ENCODE measurements around the gene FGF11. TPM values are rescaled to one million over a fixed set of nuclear protein-coding genes. Genes with fewer than 3 reads are reported as not detected.

Gene FGF11
- total and polyA plus RNA-seq, 2 of the 13 experiments (the other 11 are each of a cell fraction or from before 2014, with no cell fraction given): 0.20 to 7.6 TPM

DNA sequence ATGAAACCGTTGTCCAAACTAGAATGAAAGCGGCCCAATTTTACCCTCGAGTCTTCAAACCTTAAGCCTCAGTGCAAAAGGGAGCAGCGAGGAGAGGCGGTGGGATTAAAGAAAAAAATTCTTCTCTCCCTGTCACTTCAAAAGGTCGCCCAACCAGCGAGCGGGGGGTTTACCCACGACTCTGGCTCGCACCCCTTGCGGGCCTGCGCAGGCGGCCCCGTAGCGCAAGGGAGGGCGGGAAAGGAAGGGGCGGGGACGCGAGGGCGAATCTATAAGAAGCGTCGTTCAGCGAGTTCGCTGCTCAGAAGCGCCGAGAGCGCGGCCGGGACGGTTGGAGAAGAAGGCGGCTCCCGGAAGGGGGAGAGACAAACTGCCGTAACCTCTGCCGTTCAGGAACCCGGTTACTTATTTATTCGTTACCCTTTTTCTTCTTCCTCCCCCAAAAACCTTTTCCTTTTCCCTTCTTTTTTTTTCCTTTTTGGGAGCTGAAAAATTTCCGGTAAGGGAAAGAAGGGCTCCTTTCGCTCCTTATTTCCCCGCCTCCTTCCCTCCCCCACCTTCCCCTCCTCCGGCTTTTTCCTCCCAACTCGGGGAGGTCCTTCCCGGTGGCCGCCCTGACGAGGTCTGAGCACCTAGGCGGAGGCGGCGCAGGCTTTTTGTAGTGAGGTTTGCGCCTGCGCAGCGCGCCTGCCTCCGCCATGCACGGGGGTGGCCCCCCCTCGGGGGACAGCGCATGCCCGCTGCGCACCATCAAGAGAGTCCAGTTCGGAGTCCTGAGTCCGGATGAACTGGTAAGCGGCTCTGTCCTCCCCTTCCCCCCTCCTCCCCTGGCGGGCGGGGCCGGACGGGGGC is 45.0 kb downstream of the FGF11 start, which contains the start of gene POLR2A (continued):
- TF ChIP-seq ZNF614 (CRISPR knock-in tag; IDR thresholded peaks at IDR 0.05; ENCODE audit: borderline replicate concordance) (peak; percentile 43; the same call in 1 of the 2 replicates), KLF6 (CRISPR knock-in tag; IDR thresholded peaks at IDR 0.05) (peak; percentile 96), ZNF883 (CRISPR knock-in tag; IDR thresholded peaks at IDR 0.05; ENCODE audit: not compliant biosample characterization) (no peak), ZNF230 (CRISPR knock-in tag; IDR thresholded peaks at IDR 0.05) (0 out of 2 replicates have a peak, but pooled peaks have one; percentile 47), SALL2 (CRISPR knock-in tag; IDR thresholded peaks at IDR 0.05) (0 out of 2 replicates have a peak, but pooled peaks have one; percentile 25), ZNF776 (CRISPR knock-in tag; IDR thresholded peaks at IDR 0.05) (no peak), SSRP1 (CRISPR knock-in tag; IDR thresholded peaks at IDR 0.05) (peak; percentile 61; the same call in 1 of the 2 replicates), EP300 (IDR thresholded peaks at IDR 0.05; ENCODE audit: low read depth in 2 of 2, low read length in 2 of 2) (peak; percentile 44 to 51; a peak in 2 of 4 replicates), EP300 (CRISPR knock-in tag; IDR thresholded peaks at IDR 0.05; ENCODE audit: borderline replicate concordance) (peak; percentile 40; the same call in 1 of the 2 replicates), POGZ (CRISPR knock-in tag; IDR thresholded peaks at IDR 0.05) (no peak; the same call in 1 of the 2 replicates), ZSCAN9 (CRISPR knock-in tag; IDR thresholded peaks at IDR 0.05; ENCODE audit: borderline replicate concordance) (peak; percentile 92), RARG (CRISPR knock-in tag; IDR thresholded peaks at IDR 0.05; ENCODE audit: low read depth) (0 out of 2 replicates have a peak, but pooled peaks have one; percentile 33)
- TF ChIP-seq, protein P1, sequence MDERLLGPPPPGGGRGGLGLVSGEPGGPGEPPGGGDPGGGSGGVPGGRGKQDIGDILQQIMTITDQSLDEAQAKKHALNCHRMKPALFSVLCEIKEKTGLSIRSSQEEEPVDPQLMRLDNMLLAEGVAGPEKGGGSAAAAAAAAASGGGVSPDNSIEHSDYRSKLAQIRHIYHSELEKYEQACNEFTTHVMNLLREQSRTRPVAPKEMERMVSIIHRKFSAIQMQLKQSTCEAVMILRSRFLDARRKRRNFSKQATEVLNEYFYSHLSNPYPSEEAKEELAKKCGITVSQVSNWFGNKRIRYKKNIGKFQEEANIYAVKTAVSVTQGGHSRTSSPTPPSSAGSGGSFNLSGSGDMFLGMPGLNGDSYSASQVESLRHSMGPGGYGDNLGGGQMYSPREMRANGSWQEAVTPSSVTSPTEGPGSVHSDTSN (CRISPR knock-in tag; IDR thresholded peaks at IDR 0.05): no peak; the same call in 1 of the 2 replicates
- TF ChIP-seq, protein P2, sequence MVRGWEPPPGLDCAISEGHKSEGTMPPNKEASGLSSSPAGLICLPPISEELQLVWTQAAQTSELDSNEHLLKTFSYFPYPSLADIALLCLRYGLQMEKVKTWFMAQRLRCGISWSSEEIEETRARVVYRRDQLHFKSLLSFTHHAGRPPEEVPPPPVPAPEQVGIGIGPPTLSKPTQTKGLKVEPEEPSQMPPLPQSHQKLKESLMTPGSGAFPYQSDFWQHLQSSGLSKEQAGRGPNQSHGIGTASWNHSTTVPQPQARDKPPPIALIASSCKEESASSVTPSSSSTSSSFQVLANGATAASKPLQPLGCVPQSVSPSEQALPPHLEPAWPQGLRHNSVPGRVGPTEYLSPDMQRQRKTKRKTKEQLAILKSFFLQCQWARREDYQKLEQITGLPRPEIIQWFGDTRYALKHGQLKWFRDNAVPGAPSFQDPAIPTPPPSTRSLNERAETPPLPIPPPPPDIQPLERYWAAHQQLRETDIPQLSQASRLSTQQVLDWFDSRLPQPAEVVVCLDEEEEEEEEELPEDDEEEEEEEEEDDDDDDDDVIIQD (CRISPR knock-in tag; IDR thresholded peaks at IDR 0.05; ENCODE audit: low read depth): 0 out of 2 replicates have a peak, but pooled peaks have one; percentile 10
- TF ChIP-seq, protein P3, sequence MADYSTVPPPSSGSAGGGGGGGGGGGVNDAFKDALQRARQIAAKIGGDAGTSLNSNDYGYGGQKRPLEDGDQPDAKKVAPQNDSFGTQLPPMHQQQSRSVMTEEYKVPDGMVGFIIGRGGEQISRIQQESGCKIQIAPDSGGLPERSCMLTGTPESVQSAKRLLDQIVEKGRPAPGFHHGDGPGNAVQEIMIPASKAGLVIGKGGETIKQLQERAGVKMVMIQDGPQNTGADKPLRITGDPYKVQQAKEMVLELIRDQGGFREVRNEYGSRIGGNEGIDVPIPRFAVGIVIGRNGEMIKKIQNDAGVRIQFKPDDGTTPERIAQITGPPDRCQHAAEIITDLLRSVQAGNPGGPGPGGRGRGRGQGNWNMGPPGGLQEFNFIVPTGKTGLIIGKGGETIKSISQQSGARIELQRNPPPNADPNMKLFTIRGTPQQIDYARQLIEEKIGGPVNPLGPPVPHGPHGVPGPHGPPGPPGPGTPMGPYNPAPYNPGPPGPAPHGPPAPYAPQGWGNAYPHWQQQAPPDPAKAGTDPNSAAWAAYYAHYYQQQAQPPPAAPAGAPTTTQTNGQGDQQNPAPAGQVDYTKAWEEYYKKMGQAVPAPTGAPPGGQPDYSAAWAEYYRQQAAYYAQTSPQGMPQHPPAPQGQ (CRISPR knock-in tag; IDR thresholded peaks at IDR 0.05; ENCODE audit: borderline replicate concordance): no peak
- TF ChIP-seq, protein P4, sequence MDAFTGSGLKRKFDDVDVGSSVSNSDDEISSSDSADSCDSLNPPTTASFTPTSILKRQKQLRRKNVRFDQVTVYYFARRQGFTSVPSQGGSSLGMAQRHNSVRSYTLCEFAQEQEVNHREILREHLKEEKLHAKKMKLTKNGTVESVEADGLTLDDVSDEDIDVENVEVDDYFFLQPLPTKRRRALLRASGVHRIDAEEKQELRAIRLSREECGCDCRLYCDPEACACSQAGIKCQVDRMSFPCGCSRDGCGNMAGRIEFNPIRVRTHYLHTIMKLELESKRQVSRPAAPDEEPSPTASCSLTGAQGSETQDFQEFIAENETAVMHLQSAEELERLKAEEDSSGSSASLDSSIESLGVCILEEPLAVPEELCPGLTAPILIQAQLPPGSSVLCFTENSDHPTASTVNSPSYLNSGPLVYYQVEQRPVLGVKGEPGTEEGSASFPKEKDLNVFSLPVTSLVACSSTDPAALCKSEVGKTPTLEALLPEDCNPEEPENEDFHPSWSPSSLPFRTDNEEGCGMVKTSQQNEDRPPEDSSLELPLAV (CRISPR knock-in tag; conservative IDR thresholded peaks at IDR 0.05; ENCODE audit: low read depth): no peak
- TF ChIP-seq, protein P5, sequence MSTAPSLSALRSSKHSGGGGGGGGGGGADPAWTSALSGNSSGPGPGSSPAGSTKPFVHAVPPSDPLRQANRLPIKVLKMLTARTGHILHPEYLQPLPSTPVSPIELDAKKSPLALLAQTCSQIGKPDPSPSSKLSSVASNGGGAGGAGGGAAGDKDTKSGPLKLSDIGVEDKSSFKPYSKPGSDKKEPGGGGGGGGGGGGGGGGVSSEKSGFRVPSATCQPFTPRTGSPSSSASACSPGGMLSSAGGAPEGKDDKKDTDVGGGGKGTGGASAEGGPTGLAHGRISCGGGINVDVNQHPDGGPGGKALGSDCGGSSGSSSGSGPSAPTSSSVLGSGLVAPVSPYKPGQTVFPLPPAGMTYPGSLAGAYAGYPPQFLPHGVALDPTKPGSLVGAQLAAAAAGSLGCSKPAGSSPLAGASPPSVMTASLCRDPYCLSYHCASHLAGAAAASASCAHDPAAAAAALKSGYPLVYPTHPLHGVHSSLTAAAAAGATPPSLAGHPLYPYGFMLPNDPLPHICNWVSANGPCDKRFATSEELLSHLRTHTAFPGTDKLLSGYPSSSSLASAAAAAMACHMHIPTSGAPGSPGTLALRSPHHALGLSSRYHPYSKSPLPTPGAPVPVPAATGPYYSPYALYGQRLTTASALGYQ (CRISPR knock-in tag; IDR thresholded peaks at IDR 0.05): peak; percentile 52

Data from HepG2 (cell line).